NCI-H2107 treated with DMSO at 0.1 percent for 48 hours (cell line): ENCODE results near the gene UST.
A peak's percentile ranks its signal among the peaks of the same experiment; 100 is the strongest.
"Not testable (repeated sequence)": the region's sequence is repeated elsewhere in the genome, so short reads cannot be mapped to it uniquely, and the experiment has no call there.

Experiments
- DNase-seq: peaks from one replicate; lab custom pipeline; 2025; ENCODE audit not compliant: unreplicated experiment; lab: John Stamatoyannopoulos, UW

The UST gene

DNA sequence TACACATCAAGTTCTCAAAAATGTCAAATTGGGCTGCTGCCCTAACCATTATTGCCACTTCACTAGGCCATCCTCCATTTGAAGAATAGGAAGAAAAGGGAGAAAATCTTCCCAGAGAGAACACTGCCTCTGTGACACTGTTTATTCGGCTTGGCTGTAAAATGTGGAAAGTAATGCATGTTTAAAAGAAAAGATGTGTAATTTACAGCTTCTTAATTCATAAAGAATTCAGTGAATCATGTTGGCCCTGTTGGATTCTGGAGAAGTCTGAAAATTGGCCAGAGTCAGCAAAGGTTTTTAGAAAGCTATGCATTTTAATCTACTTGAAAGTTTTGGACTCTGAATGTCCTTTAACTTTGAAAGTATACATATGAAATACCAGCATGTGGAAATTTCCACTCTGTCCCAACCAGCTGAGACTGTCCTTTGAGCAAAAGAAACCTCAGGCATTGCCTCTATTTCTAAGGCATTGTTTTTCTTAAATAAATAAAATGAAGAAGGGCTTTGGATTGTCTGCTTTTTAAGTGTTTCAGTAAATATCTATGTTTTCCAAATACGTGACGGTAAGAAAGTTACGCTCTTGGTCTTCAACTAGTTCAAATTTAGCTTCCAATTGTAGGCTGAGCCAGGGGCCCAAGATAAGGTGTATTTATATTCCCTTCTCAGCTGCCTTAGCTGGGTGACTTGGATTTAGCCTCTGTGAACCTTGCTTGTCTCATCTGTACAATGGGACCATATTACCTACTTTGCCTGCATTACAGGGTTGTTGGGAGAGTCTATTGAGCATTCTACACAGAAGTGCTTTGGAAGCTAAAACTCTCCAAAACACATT, 222.2 kb downstream of the UST start:
- no peak for DNase-seq

DNA sequence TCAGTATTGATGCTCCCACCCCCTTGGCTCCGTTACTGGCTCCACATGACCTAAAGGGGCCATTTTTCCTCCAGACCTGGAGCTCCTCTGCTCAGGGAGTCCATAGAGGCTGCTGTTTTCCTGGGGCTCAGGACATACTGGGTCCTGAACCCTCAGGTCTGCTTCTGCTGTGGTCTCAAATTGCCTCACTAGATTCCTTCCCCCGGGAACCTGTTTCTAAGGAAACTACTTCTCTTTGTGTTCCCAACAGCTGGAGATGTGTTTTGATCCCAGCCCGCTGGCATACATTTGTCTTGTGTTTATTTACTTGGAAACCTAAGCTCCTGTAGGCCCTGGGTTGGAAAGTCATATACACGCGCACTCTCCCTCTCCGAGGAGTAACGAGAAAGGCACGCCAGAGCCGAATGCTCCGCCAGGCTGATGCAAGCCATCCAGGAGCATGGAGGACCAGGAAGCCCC, 222.8 kb downstream of the UST start:
- peak; percentile 94 for DNase-seq

DNA sequence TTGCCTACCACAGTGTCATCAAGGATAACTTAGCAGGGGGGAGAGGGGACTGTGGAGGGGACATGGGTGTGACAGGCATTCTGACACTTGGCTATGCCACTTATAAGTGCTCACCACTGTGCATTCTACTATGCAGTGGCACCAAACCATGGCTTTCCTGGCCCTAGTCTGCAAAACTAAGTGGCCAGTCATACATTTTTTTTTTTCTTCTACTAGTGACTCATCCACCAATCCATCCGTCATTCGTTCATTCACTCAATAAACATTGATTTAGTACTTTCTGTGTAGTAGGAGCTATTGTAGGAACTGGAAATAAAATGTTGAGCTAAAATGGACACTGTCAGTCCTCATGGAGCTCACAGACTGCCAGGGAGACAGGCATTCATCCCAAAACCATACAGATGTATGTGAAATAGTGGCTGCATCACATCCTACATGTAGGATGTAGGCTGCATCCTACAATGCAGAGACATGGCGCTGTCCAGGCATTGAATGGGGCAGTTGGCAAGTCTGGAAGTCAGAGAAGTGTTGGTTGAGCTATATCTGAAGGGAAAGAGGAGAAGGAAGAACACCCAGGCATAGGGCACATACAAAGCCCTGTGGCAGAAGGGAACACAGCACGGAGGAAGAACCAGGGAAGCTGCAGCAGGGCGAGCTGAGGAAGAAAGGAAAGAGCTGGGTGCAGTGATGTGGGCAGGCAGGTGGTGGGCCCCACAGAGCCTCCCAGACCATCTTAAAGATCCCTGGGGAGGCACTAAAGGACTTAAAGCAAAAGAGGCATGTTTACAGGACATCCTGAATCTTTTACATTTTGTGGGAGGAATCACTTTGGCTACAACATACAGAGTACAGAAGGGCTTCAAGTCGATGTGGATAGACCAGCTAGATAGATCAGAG, 224.4 kb downstream of the UST start:
- no peak for DNase-seq

DNA sequence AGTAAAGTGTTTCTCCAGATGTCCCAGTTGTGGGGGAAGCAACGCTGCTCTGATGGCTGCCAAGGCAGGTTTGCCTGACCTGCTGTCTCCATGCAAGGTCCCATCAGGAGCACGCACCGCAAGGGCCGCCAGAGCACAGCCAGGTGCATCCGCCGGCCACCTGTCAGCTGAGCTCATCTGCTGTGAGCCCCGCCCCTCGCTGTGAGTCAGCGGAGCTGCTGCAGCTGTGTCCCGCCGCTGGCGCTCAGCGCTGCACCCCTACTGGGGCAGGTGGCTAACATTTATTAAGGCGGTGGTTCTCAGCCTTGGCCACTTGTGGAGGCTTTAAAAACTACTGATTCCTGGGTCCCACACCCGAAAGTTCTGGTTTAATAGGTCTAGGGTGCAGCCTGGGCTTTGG, 225.7 kb downstream of the UST start:
- DNase-seq = peak; percentile 74

DNA sequence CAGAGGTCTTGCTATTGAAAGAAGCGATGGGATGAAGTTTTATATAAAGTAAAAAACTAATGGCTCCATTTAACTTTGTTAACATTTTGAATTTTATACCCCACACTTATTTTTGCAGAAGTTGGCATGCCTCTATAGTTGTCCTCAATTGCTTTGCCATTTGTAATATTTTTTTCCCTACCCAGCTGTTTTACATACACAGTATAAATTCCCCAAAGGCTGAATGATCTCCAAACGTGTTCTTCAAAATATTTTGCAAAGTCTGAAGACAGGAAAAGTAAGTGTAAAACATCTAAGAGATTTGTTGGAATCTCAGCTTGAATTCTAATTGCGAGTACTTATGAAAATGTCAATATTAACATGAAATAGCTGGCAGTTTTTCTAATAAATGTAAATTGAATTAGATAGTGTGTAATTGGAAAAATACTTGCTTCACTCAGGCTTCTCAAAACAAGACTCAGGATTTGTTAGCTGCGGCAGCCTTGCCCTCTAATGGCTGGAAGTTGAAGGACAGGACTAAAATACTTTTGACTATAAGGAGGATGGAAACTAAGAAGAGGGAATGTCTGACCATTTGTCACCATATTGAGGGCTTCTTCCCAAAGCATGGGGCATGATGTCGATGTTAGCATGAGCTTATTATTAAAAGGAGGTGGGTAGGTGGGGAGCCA, 226.8 kb downstream of the UST start:
- DNase-seq = peak; percentile 65

DNA sequence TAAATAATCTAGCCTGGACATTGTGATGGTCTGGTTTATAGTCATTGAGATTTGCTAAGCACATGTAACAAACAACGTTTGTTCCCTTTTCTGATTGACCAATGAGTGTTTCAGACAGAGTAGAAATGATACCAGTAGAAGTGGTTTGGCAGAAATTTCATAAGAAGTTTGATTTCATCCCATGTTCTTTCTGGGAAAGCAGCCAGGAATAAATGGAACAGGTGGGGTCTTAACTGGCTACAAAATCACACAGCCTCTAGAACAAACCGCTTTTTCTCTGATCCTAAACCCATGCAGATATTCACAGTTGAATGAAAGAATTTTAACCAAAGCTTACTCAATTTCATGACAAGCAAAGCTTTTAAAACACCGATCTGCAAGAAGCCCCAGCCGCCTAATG, 227.5 kb downstream of the UST start:
- DNase-seq = no peak

DNA sequence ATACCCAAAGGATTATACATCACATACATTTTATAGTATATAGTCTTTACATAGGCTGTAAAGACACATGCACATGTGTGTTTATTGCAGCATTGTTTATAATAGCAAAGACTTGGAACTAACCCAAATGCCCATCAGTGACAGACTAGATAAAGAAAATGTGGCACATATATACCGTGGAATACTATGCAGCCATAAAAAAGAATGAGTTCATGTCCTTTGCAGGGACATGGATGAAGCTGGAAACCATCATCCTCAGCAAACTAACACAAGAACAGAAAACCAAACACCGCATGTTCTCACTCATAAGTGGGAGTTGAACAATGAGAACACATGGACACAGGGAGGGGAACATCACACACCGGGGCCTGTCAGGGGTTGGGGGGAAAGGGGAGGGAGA, 231.5 kb downstream of the UST start:
- DNase-seq = not testable (repeated sequence)

DNA sequence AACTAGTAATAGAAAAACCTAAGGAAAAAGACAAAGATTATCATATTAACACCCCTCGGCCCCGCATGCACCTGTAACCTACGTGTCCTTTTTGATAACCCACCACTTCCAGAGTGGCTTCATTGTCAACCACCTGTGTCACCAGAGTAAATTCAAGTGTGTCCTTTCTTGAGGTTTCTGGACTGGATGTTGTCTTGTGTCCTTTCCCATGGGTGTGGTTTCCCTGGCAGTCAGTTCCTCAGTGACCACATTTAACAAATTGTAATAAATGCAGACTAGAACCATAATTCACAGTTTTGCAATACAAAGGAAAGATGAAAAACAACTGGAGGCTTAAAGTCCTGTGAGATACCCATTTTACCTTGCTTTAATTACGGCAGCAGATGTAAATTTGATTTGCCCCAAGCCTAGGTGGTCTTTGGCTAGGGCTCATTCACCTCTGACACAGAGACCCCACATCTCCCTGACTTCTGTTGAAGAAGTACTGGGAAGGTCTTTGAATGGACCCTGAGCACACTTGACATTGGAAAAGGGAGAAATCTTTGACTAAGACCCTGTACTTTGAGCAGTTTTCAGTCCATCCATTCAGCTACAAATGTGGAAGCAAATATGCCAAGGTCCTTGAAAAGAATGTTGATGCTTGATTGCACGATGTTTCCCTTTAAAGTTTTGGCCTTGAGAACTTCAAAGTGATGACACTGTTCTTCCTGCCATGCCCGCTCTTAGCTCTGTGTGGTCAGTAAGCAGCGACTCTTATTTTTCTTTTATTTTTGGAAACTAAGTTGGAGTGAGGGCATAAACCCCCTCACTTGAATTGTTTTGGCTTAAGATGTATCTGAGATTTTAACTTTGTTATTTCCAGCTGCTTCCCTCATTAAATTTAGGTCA, 232.4 kb downstream of the UST start:
- DNase-seq = no peak

DNA sequence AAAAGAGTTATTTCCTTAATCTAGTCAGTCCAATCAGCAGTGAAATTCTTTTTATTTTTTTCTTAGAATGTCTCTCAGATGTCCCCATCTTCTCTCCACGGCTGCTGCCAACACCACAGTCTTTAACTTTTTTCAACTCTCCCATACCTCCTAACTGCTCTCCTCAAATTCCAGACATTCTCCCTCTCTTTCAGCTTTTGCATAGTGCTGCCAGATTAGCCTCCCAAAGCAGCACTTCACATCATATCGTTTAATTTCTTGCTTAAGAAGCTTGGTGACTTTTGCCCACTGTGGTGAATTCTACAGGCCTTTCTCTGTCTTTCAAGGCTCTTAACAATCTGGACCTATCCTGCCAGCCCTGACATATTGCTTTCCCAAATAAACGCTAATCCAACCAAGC, 233.4 kb downstream of the UST start:
- DNase-seq = no peak

DNA sequence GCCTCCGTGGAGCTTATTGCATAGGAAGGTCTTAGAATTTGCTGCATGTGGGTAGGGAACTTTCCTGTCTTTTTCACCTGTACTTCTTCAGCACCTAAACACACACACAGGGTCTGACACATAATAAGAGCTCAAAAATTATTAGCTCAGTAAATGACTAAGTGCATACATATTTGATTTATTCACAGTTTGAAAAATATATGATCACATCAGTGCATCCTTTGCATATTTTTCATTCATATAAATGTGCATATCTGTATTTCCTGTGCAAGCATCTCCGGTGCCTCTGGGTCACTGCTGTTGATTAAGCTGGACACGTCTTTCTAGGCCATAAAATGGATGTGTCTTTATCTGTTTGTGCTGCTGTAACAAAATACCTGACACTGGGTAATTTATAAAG, 234.7 kb downstream of the UST start:
- no peak for DNase-seq

DNA sequence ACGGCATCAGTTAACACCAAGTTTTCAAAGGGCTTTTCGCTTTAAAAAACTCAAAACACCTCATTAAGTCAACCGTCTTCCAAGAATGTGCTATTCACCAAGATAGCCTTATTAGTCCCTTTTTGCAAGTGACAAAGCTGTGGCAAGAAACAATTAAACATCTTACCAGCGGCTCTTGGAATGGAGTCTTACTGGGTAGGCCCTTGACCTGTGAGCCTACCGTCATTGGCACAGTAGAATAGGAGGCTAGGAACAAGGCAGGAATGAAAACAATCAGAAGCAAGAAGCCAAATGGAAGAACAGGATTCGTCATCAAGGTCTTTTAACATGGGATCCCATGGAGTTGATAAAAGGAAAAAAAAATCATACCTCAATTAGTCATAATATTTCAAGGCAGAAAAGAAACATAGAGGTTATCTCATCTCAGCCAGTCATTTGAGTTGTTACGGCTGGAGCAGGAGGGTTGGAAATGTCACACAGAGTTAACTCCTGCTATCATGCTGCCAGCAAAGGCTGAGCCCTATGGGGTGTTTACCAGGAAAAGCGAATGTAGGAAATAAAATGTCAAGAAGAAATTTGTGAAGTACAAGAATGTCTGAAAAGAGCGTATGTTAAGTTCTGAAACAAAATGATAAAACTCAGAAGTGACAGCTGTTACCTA, 236.4 kb downstream of the UST start:
- no peak for DNase-seq

DNA sequence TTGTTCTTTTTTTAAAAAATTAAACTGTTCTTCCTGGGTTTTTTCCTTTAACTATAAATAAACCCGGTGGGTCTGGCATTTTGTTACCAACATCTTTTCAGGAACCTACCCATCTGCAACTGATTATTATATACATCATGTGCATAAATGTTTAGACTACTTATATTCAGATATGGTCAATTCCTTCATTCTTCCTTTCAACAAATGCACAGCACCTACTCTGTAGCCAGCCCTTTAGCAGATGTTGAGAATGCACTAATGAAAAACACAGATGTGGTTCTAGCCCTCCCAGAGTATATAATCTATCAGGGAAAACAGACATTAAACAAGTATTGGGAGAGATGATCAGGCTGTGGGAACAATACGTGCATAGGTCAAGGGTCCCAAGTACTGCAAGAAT, 237.1 kb downstream of the UST start:
- no peak for DNase-seq

DNA sequence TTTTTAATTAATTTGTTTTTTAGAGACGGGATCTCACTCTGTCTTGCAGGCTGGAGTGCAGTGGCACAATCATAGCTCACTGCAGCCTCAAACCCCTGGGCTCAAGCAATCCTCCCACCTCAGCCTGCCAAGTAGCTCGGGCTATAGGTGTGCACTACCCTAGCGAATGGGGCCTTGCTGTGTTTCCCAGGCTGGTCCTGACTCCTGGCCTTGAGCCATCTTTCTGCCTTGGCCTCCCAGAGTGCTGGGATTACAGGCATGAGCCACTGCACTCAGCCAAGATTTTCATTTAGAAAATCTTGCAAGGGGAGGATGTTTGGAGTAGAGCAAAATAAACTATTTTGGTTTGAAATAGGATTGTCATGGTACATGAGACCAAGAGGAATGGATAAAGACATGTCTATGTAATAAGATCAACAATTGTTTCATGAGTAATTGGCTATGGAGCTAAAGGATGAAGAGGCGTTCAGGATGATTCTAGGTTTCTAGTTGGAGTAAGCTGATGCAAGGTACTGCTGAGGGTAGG, 237.8 kb downstream of the UST start:
- no peak for DNase-seq

DNA sequence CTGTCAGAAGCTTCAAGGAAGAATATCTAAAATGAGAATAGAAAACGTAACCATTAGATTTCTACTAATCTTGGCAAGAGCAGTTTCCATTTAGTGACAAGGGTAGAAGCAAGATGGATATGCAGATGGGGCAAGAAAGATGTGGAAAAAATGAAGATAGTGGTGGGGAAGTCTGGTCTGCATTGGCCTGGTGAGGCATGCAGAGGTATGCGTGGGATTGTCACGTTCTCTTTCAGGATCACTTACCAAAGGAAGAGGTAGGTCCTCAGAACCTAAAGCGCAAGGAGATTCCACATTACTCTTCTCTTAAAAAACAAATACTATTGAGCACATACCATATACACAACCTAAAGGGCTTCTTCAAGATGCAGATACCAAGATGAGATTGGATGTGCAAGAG, 238.7 kb downstream of the UST start:
- DNase-seq = no peak

DNA sequence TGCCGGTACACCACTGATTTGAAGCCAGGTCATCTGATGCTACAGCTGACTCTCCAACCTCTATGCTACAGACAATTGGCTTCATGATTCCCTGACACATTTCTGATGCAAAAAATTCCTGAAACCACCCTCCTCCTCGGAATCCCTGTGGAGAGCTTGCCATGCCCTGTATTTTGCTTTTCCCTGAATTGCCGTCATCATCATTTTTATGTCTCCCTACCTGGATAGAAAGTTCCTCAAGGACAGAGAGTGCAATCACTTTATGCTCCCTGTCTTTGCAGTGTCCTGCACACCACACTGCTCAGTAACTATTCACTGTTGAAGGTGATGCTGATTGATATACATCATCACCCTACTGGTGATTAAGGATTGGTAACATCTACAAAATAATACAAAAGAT, 239.8 kb downstream of the UST start:
- no peak for DNase-seq

DNA sequence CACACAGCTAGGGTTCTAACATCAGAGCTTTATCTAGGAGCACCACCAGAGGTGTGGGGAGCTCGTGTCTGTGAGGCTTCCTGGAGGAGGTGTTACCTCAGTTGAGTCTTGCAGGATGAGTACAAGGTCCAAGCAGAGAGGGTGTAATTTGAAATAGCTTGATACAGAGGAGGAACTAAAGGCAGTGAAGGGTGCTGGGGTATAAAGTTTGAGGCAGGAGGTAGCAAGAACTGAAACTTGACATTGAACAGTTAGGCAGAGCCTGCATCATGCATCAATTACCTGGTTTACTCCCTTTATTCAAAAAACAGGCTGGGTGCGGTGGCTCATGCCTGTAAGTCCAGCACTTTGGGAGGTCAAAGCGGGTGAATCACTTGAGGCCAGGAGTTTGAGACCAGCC, 241.2 kb downstream of the UST start:
- no peak for DNase-seq

DNA sequence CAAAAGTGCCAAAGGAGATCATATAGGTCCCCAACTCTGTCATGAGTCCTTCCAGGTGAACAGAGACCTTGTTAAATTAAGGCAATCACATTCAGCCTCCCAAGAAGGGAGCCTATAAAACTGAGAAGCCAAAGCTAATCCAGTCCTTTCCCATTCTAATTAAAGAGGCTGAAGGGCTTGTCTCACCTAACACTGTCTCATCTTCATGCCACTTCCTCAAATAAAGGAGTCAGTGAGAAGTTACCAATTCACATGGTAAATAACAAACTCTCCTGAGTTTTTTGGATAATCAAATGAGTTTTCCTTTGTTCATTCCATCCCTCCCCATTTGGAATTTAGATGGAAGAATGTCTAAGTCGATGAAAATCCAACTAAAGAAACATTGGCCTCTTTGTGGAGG, 242.8 kb downstream of the UST start:
- no peak for DNase-seq

DNA sequence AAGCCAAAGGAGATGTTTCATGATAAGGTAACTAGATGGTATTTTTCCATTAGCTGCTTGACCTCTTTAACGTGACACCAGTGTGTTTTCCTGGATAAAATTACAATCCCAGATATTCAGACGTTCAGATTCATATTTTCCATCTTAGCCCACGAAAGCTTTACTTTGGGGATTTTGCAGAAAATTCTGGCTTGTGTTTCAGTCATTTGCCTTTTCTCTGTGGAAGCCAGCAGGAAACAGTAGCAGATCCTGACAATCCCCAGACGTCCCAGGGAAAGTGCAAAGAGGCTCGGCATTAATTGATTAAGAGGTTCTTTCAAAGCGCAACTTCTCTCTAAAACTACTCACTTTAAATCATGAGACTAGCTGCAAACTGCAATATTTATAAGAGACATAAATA, 243.6 kb downstream of the UST start:
- DNase-seq = no peak

DNA sequence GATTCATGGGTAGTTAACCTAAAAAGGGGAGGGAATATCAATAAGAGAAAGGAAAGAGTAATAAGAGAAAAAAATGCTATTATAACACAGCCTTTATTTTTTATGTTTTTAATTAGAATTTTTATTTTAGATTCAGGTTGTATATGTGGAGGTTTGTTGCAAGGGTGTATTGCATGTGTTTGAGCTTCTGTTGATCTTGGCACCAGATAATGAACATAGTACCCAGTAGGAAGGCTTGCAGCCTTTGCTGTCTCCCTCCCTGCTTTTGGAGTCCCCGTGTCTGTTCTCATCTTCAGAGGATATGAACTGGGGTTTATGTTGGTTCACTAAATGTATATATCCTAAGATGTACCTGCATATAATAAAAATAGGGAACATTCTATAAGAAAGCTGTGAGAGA, 250.0 kb downstream of the UST start:
- no peak for DNase-seq

DNA sequence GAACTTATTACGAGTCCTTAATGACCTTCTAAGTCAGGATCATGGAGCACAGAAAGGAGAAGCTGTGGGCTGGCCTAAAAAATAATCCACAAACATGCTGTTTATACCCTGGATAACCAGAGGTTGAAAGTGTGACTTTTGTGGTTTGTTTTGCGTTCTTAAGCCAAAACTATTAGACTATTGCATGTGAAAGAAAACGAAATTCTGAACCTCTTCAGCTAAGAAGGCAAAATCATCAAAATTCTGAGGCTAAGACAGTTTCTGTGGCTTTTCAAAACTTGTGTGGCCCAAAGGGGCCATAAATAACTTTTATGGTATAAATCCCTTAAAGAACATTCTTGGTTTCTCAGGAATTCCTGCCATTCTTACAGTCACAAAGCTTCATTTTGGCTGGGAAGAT, 251.0 kb downstream of the UST start:
- DNase-seq = no peak
